ENCODE measurements around the gene PDE6G.
A peak's percentile ranks its signal among the peaks of the same experiment; 100 is the strongest.

PDE6G gene

GRCh38 chr17:81656118-81656743 is at the start of gene PDE6G:
Gene PDE6G (minus strand): TSS chr17:81656542. CDS start chr17:81653305, 3,237 bp downstream.
- no peak for DNase-seq

GRCh38 chr17:81705518-81706231 is 49.3 kb upstream of the PDE6G start:
- no peak for DNase-seq

DNA sequence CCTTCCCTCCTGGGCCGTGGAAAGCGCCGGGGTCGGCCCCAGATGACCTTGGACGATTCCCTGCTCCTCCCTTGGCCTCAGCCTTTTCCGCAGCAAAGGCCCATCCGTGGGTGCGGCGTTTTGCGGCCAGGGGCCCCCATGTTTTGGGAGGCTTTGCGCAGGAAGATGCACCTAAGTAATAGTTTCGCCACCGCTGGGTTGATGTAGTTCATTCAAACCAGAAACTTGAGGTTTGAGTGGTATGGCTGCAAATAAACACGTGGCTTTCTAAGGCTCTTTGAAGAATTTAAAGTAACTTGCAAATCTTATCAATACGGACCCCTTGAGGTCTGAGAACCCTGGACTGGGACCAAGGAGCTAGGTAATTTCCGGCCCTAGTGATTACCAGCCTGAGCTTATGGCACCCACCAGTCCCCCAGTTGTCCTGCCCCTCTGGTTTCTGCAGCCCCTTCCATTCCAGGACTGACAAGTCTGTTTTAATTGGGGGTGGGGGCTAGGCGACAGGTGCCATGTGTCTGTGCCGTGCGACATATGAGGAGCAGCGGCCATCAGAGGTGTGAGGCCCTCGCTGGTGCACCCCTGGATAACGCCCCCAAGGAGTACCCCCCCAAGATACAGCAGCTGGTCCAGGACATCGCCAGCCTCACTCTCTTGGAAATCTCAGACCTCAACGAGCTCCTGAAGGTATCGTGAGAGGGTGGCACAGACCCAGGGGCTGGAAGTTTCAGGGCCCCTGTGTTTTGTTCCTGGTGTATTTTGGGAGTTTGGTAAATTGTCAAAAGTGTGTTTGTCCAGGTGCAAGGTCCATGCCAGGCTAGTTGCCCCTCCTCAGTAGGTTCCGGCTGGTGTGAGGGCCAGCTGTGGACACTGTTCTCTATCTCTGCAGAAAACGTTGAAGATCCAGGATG is 47.7 kb upstream of the PDE6G start:
- no peak for DNase-seq

- DNase-seq = peak; percentile 86 to 96
Observed at GRCh38 chr17:81702934-81703746, 46.8 kb upstream of the PDE6G start, which contains the start of gene MRPL12. Gene MRPL12 (plus strand): TSS chr17:81703367. CDS start chr17:81703502, 135 bp downstream.

DNA sequence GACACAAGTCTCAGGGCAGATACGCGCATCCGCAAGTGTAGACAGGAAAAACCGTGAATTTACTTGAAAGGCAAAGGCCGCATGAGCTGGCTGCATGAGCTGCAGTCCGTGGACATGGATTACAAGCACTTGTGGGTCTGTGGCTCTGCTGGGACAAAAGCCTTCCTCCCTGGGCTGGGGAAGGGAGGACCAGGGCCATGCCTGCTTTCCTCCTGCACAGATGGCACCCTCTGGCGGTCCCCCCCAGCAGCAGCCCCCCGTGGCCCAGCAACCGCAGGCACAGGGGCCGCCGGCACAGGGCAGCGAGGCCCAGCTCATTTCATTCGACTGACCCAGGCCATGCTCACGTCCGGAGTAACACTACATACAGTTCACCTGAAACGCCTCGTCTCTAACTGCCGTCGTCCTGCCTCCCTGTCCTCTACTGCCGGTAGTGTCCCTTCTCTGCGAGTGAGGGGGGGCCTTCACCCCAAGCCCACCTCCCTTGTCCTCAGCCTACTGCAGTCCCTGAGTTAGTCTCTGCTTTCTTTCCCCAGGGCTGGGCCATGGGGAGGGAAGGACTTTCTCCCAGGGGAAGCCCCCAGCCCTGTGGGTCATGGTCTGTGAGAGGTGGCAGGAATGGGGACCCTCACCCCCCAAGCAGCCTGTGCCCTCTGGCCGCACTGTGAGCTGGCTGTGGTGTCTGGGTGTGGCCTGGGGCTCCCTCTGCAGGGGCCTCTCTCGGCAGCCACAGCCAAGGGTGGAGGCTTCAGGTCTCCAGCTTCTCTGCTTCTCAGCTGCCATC is 45.1 kb upstream of the PDE6G start:
- no peak for DNase-seq

DNA sequence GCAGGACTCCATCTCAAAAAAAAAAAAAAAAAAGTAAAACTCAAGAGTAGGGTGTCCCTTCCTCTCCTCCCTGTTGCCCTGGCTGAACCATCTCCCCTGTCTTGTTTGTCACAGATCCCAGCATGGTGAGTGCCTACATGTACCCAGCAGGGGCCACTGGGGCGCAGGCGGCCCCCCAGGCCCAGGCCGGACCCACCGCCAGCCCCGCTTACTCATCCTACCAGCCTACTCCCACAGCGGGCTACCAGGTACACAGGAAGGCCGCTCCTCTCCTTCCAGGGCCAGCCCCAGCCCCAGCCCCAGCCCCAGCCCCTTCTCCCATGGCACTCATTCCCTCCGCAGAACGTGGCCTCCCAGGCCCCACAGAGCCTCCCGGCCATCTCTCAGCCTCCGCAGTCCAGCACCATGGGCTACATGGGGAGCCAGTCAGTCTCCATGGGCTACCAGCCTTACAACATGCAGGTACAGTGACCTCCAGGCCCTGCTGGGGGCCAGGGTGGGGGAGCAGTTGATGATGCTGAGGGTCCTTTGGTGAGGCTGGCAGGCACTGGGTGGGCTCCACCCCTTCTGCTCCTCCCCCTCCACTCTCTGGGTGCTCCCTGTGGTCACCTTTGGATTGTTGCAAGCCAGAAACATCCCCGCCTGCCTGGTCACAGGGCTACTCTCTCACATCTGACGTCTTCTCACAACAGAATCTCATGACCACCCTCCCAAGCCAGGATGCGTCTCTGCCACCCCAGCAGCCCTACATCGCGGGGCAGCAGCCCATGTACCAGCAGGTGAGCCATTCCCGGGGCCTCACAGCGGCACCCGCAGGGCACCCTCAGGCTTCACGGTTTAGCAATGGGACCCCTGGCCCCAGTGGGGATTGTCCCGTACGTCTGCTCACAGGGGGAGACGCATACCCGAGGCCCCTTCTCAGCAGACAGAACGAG is 44.3 kb upstream of the PDE6G start:
- DNase-seq = no peak

DNA sequence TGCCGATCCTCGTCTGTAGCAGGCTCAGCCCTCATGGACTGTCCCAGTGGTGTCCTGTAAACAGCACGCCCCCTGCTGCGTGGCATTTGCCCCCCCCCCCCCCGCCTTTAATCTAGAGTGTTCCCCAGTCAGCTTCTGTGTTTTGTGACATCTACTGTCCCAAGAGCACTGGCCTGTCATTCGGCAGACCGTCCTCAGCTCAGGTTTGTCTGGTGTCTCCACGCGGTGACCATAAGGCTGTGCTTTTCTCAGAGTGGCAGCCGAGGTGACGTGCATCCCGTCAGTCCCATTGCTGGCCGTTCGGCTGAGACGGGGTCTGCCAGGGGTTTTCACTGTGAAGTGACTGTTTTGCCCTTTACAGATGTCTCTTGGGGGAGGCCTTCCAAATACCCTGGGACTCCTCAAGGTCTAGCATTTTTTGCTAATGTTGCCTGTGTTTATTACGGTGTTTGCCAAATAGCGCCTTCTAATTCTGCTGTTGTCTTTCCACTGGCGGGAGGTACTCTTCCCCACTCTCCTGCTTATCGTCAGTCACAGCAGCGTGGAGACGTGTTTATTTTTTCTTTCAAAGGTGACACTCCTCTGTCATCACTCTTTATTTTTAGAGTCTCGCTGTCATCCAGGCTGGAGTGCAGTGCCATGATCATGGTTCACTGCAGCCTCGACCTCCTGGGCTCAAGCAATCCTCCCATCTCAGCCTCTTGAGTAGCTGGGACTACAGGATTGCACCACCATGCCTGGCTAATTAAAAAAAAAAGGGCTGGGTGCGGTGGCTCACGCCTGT is 41.1 kb upstream of the PDE6G start:
- DNase-seq = no peak

GRCh38 chr17:81696218-81696941 is 40.0 kb upstream of the PDE6G start:
- no peak for DNase-seq

DNA sequence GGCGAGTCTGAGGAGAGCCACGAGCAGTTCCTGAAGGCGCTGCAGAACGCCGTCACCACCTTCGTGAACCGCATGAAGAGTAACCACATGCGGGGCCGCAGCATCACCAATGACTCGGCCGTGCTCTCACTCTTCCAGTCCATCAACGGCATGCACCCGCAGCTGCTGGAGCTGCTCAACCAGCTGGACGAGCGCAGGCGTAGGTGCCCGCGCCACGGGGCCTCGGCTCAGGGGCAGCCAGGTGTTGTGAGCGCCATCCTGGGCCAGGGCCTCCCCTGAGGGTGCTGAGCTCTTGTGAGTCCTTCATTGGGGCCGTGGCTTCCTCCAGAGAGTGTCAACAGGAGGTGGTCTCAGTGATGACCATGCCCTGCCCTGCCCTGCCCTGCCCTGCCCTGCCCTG is 39.5 kb upstream of the PDE6G start:
- no peak for DNase-seq

- DNase-seq = no peak
Observed at GRCh38 chr17:81695211-81695610, 38.9 kb upstream of the PDE6G start.

DNA sequence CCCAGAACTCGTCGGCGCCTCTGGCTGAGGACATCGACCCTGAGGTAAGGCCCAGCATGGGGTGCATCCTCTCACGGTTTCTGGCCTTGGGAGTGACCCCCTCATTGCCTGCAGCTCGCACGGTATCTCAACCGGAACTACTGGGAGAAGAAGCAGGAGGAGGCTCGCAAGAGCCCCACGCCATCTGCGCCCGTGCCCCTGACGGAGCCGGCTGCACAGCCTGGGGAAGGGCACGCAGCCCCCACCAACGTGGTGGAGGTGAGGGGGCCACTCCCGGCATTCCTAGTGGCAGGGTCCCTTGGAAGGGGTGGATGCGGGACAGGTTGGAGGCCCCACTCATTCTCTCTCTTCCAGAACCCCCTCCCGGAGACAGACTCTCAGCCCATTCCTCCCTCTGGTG is 38.5 kb upstream of the PDE6G start:
- DNase-seq = no peak

- DNase-seq = no peak
Observed at GRCh38 chr17:81693509-81694210, 37.3 kb upstream of the PDE6G start.

- DNase-seq = no peak
Observed at GRCh38 chr17:81691608-81692007, 35.3 kb upstream of the PDE6G start.

GRCh38 chr17:81691196-81691595 is 34.9 kb upstream of the PDE6G start:
- DNase-seq = no peak

- no peak for DNase-seq
Observed at GRCh38 chr17:81690549-81690948, 34.2 kb upstream of the PDE6G start.

DNA sequence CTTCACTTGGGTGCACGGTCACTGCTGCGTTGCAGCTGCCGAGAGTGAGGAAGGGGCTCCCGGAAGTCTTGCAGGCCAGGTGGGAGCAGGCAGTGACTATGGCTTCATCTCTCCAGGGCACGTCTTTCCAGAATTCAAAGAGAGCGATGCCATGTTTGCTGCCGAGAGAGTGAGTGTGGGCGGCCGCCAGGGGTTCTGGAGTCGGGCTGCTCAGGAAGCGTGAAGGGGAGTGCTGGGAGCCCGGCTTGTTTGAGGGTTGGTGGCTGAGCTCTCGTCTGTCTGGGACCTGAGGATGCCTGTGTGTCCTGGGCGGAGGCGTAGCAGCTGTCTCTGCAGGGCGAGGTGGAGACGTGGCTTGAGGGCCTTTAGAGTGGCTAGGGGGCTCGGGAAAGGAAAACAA is 33.7 kb upstream of the PDE6G start:
- DNase-seq = no peak

- DNase-seq = no peak
Observed at GRCh38 chr17:81688616-81689015, 32.3 kb upstream of the PDE6G start.

DNA sequence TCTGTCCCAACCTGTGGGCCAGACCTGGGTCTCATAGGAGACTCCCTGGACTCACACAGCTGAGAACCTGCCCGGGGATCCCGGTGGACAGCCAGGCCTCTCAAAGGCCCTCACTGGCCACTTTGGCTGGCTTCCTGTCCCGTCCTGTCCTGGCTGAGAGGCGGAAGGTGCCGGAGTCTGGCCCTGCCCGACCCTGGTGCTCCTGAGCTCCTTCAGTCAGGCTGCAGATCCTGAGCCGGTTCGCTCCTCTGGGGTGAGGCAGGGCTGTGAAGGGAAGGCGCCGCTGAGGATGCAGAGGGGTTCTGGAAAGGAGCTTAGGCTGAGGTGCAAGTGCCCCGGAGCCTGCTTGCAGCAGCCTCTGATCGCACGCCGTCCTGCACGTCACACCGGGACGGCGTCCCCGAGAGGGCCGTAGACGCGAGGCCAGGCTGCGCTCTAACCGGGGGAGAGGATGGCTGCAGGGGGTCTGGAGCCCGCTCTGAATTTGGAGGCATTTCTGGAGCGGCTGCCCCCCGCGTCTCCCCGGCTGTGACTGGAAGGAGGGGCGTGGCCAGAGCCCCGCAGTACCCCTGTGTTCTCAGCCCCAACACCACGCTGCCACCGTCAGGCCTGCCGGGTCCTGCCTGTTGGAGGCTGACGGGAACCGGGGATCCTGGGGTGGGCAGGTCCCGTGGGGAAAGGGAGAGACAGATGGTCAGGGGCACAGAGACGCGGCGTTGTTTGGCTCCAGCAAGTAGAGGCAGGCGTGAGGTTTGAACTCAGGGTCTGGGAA is 31.6 kb upstream of the PDE6G start:
- no peak for DNase-seq

Data from NCI-H446 (cell line).